NCI-H748 (cell line): ENCODE measurements around the gene EZR.

Source experiments
- DNase-seq: peaks from one replicate; lab custom pipeline; 2025; ENCODE audit not compliant: unreplicated experiment; lab: John Stamatoyannopoulos, UW

The EZR gene

DNA sequence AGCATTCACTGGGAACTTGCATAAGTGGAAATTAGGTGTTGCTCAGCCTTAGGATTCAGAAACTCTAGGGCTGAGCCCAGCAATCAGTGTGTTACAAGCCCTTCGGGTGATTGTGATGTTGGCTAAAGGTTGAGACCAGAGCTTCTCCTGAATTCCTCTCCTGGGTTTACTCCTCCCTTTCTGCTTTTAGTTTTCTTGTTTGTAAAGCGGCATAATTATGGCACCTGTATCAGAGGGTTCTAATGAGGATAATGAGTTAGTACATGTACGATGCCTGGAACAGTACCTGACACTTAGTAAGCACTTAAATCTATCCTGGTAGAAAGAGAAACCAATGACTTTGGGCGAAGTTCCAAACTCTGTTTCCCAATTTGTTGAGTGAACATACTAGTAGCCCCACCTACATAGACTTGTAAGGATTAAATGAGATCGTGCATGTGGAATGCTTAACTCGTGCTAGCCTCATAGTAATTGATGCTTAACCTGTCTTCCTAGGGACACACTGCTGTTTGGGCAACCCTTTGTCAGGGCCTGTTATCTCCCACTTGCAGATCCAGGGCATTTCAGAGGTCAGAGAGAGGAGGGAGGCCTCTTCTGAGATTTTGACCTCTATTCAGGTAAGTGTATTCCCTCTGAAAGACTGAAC, 932 bp upstream of the EZR start:
- peak; percentile 33 for DNase-seq

- DNase-seq, result peak; percentile 68
Measured at GRCh38 chr6:158818581-158819212, 471 bp downstream of the EZR start.

GRCh38 chr6:158817728-158818580, 1.2 kb downstream of the EZR start:
- DNase-seq, result peak; percentile 86

DNA sequence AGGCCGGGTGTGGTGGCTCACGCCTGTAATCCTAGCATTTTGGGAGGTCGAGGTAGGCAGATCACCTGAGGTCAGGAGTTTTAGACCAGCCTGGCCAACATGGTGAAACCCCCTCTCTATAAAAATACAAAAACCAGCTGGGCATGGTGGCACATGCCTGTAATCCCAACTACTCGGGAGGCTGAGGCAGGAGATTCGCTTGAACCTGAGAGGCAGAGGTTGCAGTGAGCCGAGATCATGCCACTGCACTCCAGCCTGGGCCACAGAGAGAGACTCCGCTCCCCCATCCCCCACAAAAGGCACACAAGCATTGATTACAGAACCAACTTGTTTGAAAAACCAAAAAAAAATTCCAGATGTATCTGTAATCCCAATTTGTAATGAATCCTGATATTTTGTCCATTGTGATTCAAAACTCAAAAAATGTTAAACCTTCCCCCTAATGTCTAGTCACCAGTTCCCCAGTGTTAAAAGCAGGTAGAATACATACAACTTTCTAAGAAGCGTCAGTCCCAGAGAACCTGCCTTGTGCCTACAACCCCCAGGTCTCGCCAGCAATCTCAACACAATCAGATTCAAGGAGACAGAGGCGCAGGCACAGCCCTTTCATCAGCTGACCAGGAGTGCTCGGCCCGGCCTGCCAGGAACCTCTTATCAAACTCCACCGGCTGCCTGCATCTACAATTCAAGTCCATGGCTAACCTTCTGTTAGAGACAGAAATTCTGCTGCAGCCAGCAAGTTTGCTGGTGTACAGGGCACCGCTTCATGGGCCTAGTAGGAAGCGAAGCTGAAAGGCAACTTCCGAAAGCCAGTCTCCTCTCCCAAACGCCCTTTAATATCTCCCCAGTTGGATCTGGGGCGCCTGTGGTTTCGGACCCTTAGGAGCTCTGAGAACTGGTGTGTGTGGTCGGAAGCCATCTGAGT, 2.1 kb downstream of the EZR start:
- peak; percentile 57 for DNase-seq

DNA sequence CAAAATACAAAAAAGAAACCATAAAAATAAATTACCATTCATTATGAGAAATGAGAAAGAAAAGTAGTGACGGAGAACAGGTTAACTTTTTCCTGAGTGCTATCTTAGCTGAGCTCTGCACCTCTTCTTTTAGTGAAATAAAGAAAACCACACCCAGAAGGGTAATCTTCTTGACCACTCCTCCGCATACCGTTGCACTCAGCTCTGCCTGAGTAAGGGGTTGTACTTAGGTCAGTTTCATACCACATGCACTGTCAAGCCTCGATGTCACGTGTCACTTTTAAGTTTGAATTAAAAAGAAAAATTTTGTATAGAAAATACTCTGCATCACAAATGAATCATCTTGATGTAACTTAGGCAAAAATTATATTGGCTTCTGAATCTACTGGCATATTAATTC, 2.8 kb downstream of the EZR start:
- DNase-seq, result no peak

- DNase-seq, result no peak
Measured at GRCh38 chr6:158815907-158816306, 3.3 kb downstream of the EZR start.

DNA sequence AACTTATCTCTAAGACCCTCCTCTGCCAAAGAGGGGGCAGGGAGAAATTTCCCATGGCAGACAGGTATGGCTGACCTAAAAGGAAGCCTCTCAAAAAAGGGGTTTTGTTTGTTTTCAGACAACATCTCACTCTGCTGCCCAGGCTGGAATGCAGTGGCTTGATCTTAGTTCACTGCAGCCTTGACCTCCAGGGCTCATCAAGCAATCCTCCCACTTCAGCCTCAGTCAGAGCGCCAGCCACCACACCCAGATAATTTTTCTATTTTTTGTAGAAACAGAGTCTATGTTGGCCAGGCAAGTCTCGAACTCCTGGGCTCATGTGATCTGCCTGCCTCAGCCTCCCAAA, 3.8 kb downstream of the EZR start:
- DNase-seq, result no peak

GRCh38 chr6:158813032-158813431, 6.1 kb downstream of the EZR start:
- DNase-seq, result no peak

DNA sequence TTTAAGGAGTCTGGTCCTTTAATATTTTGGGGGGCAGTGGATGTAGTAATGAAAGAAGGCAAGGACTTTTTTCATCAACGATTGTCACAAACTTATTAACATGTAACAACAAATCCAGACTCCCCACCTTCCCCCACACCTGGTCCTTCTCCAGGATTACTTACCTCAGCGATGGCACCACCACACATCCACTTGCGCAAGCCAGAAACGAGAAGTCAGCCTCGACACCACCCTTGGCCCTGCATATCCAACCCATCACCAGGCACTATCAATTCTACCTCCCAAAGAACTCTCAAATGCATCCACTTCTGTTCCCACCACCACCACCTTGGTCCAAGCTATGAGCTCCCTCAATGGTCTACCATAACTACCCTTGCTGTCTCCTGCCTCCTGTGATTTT, 6.6 kb downstream of the EZR start:
- DNase-seq, result no peak

DNA sequence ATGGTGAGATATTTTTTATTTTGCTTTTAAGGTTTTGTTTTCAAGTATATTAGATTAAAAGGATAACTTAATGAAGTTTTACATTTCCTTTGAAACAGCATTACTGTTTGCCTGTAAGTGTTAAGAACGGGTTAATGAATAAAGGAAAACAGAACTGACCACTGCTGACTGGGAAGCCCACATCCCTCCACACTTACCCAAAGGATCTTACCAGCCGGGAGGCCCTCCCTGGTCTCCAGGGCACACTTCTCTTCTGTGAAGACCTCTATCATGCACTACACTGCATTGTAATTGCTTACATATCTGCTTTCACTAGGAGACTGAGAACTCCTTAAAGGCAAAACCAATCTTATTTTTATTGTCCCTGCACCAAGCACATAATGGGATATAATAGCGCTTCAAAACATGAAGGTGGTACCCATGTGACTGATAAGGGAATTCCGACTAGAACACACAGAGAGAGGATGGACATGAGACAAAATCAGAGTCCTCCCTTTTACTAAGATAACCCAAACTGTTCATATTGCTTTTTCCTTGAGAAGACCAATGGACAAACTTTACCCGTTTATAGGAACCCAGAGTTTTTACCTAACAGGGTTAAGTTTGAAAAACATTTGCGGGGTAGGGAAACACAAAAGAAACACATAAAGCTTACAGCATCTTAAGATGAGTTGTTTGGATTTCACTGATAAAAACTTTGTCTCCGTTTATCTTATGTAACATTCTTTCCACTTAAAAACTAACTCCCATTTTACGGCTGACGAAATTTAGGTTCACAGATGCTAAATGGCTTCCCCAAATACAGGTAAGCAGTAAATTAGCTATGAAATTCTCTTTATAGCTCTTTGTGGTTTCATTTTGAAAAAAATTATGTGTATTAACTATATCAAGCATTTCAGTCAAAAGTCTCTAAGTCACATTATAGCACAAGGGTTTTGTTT, 8.7 kb downstream of the EZR start:
- no peak for DNase-seq

GRCh38 chr6:158808941-158809678, 10.1 kb downstream of the EZR start:
- DNase-seq, result no peak

DNA sequence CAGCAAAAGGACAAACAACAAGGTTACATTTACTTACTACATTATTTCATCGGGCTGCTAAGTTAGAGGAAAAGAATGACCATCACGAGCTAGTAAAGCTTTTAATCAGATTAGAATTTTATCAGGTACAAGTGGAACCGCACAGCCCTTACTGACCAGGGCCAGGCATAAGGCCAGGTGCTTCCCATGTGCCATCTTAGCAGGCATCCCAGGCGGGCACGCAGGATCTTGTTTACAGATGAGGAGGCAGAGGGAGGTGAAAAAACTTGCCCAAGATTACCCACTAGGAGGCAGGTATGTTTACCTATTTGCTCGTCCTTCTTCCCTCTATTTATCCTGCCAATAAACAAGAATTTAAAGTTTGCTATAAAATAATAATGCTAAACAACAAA, 10.7 kb downstream of the EZR start:
- DNase-seq, result no peak

DNA sequence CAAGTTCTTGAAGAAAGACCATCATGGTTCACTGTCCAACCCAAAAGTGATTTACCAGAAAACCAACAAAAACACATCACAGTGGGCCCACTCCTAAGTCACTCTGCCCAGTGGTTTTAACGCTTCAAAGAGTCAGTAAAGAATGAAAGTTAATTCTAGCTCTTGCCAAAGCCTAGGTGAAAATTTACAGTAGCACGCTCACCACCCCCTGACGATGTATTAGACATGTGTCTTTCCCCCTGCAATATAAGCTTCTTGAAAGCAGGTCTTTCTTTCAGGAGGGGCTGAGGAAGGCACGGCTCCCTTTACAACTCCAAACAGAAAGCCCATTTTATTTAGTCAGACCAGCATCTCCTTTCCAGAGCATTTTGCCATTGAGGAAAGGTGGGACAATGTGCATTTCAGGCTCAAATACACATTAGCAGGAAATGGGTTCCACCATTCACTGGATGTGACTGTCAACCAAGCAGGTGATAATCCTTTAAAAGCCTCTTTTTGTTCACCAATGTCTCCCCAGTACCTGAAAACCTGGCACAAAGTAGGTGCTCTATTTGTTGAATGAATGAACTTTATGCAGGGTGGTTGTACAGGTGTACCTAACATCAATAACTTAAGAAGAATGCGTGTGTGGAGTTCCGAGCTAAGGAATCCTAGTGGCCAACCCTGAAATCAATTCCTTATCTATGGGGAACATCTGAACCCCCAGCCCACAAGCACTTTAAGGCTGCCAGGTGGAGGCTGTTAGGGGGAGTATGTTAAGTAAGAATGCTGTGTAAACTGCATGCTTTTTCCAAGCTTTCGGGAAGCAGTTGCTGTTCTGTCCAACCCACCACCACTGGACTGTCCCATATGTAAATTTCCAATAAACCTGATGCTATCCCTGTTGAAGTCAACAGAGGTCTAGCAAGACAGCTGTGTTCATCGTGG, 11.4 kb downstream of the EZR start:
- DNase-seq, result no peak

GRCh38 chr6:158805698-158806377, 13.3 kb downstream of the EZR start:
- DNase-seq, result no peak

- DNase-seq, result no peak
Measured at GRCh38 chr6:158804207-158804606, 15.0 kb downstream of the EZR start.

DNA sequence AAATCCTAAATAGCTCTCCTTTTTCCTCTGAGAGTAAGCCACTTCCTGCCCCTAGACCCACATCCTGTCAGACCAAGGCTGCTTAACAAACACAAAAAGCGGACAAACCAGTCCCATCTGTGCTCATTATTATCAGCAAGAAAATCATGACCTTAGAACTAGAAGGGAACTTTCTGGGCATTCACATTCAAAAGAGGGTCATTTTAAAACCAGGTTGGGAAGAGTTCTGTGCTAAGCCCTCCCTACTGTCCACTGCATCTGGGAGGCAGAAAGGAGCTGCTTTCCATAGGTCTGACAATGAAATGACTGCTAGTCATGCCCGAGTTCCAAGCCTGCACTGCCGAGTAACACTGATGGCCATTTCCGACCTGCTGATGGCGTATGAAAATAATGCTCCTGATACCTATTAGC, 15.4 kb downstream of the EZR start:
- peak; percentile 75 for DNase-seq

DNA sequence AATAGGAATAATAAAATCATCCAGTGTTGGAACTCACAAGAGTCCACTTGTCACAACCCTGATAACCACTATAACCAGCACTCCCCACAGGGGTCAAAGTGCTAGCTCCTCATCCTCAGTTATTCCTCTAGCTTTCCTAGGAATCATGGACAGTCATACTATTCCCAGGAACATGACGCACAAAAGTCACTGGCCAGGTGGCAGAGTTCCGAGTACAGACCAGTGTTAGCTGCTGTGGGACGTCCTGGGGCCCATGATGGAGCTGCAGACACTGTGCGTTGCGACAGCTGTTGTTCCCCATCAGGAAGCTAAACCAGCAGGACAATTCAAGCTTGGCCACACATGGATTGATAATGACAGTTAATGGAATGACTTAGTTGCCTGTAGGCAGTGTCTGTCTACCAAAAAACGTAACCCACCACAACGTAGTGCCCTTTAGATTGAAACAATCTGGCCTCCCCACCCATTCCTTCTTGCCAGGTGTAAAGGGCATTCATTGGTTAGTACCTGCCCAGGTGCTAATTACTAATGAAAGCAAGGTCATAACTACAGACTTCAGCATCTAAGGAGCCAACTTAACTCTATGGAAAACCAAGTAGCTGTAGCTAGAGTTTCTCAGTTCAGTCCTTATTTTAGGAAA, 17.4 kb downstream of the EZR start:
- no peak for DNase-seq
